Neutrophil (primary cell): ENCODE measurements around the gene CDC42.

Experiments
- H3K27ac ChIP-seq: fragments of 200-600 bp; sonication (generic); 2 replicates; pipeline ENCODE4 v1.5.1; 2016; ENCODE audit warnings: mild to moderate bottlenecking, moderate library complexity
- H3K27me3 ChIP-seq: fragments of 200-600 bp; sonication (generic); 2 replicates; pipeline ENCODE4 v1.6.0; 2016; ENCODE audit warnings: mild to moderate bottlenecking
- H3K36me3 ChIP-seq: fragments of 200-600 bp; sonication (generic); 2 replicates; pipeline ENCODE4 v1.5.1; 2017
- H3K4me1 ChIP-seq, 2 experiments: fragments of 200-600 bp in 1 of 2; sonication (generic) in 1 of 2; 1 replicate in 1 of 2; 2 replicates in 1 of 2; pipeline versions ENCODE4 v1.5.1 to v1.6.1; 2013 to 2016; ENCODE audit warnings: low read depth in 1 of 2, low read length in 1 of 2, mild to moderate bottlenecking in 1 of 2, moderate library complexity in 1 of 2; ENCODE audit not compliant: control insufficient read depth in 1 of 2, insufficient read depth in 1 of 2
- H3K4me3 ChIP-seq, 2 experiments: fragments of 200-600 bp in 1 of 2; sonication (generic) in 1 of 2; 1 replicate in 1 of 2; 2 replicates in 1 of 2; pipeline ENCODE4 v1.5.1; 2013 to 2016; ENCODE audit warnings: low read depth in 1 of 2, low read length in 1 of 2, mild to moderate bottlenecking in 1 of 2, moderate library complexity in 1 of 2
- H3K9me3 ChIP-seq: fragments of 200-600 bp; sonication (generic); 2 replicates; pipeline ENCODE4 v1.5.1; 2016
- CTCF ChIP-seq: fragments of 200-600 bp; sonication (generic); IDR thresholded peaks from 2 replicates; pipeline ENCODE4 v1.5.1; 2016; ENCODE audit warnings: antibody characterized with exemption

The CDC42 gene

GRCh38 chr1:22131062-22131461 is 78.6 kb downstream of the CDC42 start:
- H3K4me1 ChIP-seq = peaks cover 7% of the 10 kb centered on the region in 2 experiments
- no peak overlapping the region for H3K4me3 ChIP-seq
- H3K27ac ChIP-seq = no peak overlapping the region
- no peak for TF ChIP-seq CTCF
- H3K27me3 ChIP-seq = peaks cover 30% of the 10 kb centered on the region
- no peaks in the 10 kb centered on the region for H3K36me3 ChIP-seq
- H3K9me3 ChIP-seq = no peaks in the 10 kb centered on the region

GRCh38 chr1:22131875-22132486 is 79.5 kb downstream of the CDC42 start:
- H3K4me1 ChIP-seq = peaks cover 7% of the 10 kb centered on the region in 2 experiments
- no peaks in the 10 kb centered on the region for H3K36me3 ChIP-seq
- peak; percentile 41 for TF ChIP-seq CTCF
- H3K4me3 ChIP-seq = no peak overlapping the region
- no peaks in the 10 kb centered on the region for H3K9me3 ChIP-seq
- H3K27ac ChIP-seq = no peak overlapping the region
- peaks cover 39% of the 10 kb centered on the region for H3K27me3 ChIP-seq

GRCh38 chr1:22132517-22133235 is 80.2 kb downstream of the CDC42 start:
- Histone ChIP-seq H3K4me3 (no peak overlapping the region), H3K27me3 (peaks cover 46% of the 10 kb centered on the region), H3K4me1 (peaks cover 7% of the 10 kb centered on the region in 2 experiments), H3K27ac (no peak overlapping the region), H3K9me3 (no peaks in the 10 kb centered on the region), H3K36me3 (no peaks in the 10 kb centered on the region)
- no peak for TF ChIP-seq CTCF

- Histone ChIP-seq H3K4me1 (peaks cover under 1% of the 10 kb centered on the region in 2 experiments), H3K9me3 (no peaks in the 10 kb centered on the region), H3K4me3 (no peak overlapping the region), H3K36me3 (no peaks in the 10 kb centered on the region), H3K27ac (no peak overlapping the region), H3K27me3 (peaks cover 54% of the 10 kb centered on the region)
- TF ChIP-seq CTCF = no peak
Measured at GRCh38 chr1:22133247-22133930, 80.9 kb downstream of the CDC42 start.

- Histone ChIP-seq H3K27ac (no peak overlapping the region), H3K4me1 (no peaks in the 10 kb centered on the region), H3K4me3 (no peak overlapping the region), H3K36me3 (no peaks in the 10 kb centered on the region), H3K9me3 (no peaks in the 10 kb centered on the region), H3K27me3 (peaks cover 59% of the 10 kb centered on the region)
- TF ChIP-seq CTCF = no peak
Measured at GRCh38 chr1:22133931-22134324, 81.4 kb downstream of the CDC42 start.
